Peyer's patch (tissue), 4 donors: ENCODE measurements around the gene PIEZO1.

ENCODE experiments used
- POLR2A ChIP-seq, 2 donors: fragments of 450-650 bp; IDR thresholded peaks; one replicate each; pipeline ENCODE4 v1.5.1; 2017; ENCODE audit warnings: antibody characterized with exemption in 2 of 2, mild to moderate bottlenecking in 2 of 2, moderate library complexity in 2 of 2
- TF ChIP-seq, protein P1 (sequence below), 6 experiments: fragments of 450-650 bp in 4 of 6; fragments of 200-600 bp in 2 of 6; sonication (generic) in 1 of 6; IDR thresholded peaks; one replicate each; pipeline ENCODE4 v1.5.1; 2017 to 2019; ENCODE audit warnings: antibody characterized with exemption in 6 of 6, mild to moderate bottlenecking in 3 of 6, moderate library complexity in 1 of 6

DNA sequence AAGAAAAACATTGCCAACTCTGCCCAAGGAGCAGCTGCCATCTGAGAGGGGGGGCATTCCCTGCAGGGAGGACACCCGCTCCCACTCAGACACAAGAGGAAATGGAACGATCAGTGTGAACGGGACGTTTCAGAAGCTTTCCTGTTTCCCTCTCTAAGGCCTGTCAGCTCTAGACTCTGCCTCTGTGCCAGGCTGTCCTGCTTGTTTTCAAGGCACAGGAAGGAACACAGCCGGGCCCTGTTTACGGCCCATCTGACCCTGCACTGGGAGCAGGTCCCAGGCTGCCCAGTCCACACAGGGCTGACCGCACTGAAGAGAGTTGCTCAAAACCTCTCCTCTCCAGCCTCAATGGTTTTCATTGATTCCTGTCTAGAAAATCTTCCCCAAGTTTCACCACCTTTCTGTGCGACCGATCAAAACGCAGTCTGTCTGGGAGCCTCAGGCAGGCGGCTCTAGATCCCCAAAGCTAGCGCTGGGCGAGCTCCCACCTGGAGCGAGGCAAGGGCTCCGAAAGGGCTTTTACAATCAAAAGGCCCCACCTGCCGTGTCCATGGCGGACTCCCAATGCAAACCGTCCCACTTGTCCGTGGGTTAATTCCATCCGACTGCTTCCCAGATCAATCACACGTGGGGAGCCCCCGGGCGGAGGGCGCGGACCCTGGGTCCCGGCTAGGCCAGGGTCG is 1.5 kb downstream of the PIEZO1 start:
- TF ChIP-seq, protein P1, sequence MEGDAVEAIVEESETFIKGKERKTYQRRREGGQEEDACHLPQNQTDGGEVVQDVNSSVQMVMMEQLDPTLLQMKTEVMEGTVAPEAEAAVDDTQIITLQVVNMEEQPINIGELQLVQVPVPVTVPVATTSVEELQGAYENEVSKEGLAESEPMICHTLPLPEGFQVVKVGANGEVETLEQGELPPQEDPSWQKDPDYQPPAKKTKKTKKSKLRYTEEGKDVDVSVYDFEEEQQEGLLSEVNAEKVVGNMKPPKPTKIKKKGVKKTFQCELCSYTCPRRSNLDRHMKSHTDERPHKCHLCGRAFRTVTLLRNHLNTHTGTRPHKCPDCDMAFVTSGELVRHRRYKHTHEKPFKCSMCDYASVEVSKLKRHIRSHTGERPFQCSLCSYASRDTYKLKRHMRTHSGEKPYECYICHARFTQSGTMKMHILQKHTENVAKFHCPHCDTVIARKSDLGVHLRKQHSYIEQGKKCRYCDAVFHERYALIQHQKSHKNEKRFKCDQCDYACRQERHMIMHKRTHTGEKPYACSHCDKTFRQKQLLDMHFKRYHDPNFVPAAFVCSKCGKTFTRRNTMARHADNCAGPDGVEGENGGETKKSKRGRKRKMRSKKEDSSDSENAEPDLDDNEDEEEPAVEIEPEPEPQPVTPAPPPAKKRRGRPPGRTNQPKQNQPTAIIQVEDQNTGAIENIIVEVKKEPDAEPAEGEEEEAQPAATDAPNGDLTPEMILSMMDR (IDR thresholded peaks at IDR 0.05) = no peak
- TF ChIP-seq POLR2A (IDR thresholded peaks at IDR 0.05) = no peak
